HepG2 (cell line): Measurements from ENCODE around the gene DSEL. TPM values are rescaled to one million over a fixed set of nuclear protein-coding genes. Genes with fewer than 3 reads are reported as not detected.

Source experiments
- ATAC-seq: fragments of 200-7000 bp; cut with Tn5 transposase; 3 replicates; pipeline ENCODE4 v1.9.1; 2020; ENCODE audit warnings: mild to moderate bottlenecking, moderate library complexity
- BruUV-seq: library from RNA; stranded (reverse); fragments of 400-500 nt; replicated peaks from 2 replicates; lab custom pipeline; 2021; lab: Mats Ljungman, UMichigan
- CTCF ChIA-PET: fragments of 300-600 bp; formaldehyde crosslinking; extraction: SDS; loops from one replicate; lab custom pipeline; 2021; ENCODE audit warnings: low total read pairs, inconsistent platforms, low intra/inter-chr PET ratio; lab: Yijun Ruan, JAX
- POLR2A ChIA-PET: fragments of 350-600 bp; sonication (Branson Sonifier 250); formaldehyde crosslinking; loops from one replicate; lab custom pipeline; 2020; ENCODE audit warnings: antibody characterized with exemption, inconsistent platforms; lab: Yijun Ruan, JAX
- DNase-seq: peaks from one replicate; pipeline ENCODE4 v3.0.0-alpha.2; 2015; ENCODE audit warnings: low spot score
- FAIRE-seq: peaks from 3 replicates; lab custom pipeline; 2011; peaks lifted over from hg19 to GRCh38; lab: Jason Lieb, UNC
- H2AFZ ChIP-seq: one replicate; pipeline ENCODE4 v1.6.1; 2011; ENCODE audit warnings: low read length, inconsistent platforms
- H3K27ac ChIP-seq: fragments of 300-600 bp; 3 replicates; pipeline ENCODE4 v1.8.0; 2011; ENCODE audit warnings: mixed run types, mild to moderate bottlenecking, mixed read lengths, low read length, inconsistent platforms; ENCODE audit not compliant: insufficient read depth; ENCODE audit errors: extremely low read length
- H3K27me3 ChIP-seq, 2 experiments: fragments of 200-600 bp in 1 of 2; 2 replicates in 1 of 2; 3 replicates in 1 of 2; pipeline versions ENCODE4 v1.6.0 to v1.8.0; 2011; ENCODE audit warnings: low read length in 2 of 2, mild to moderate bottlenecking in 2 of 2, moderate library complexity in 2 of 2, inconsistent platforms in 1 of 2; ENCODE audit not compliant: insufficient read depth in 2 of 2, control insufficient read depth in 1 of 2
- H3K36me3 ChIP-seq, 2 experiments: fragments of 200-600 bp in 1 of 2; replicated peaks in 1 of 2; 2 replicates in 1 of 2; 3 replicates in 1 of 2; pipeline versions ENCODE4 v1.5.1 to v1.8.0; 2011; ENCODE audit warnings: low read length in 2 of 2, inconsistent platforms in 1 of 2; ENCODE audit not compliant: insufficient read depth in 2 of 2, control insufficient read depth in 1 of 2
- H3K4me1 ChIP-seq: 2 replicates; pipeline ENCODE4 v1.5.1; 2012; ENCODE audit warnings: low read length, inconsistent platforms; ENCODE audit not compliant: insufficient read depth
- H3K4me2 ChIP-seq: 2 replicates; pipeline ENCODE4 v1.6.0; 2011; ENCODE audit warnings: low read depth, low read length, inconsistent platforms
- H3K4me3 ChIP-seq, 3 experiments: fragments of 200-600 bp in 1 of 3; sonication (generic), shearing (Covaris generic) in 1 of 3; replicated peaks in 1 of 3; 2 replicates each; pipeline ENCODE4 v1.5.1; 2011 to 2016; ENCODE audit warnings: low read length in 3 of 3, inconsistent platforms in 2 of 3, low read depth in 2 of 3, mild to moderate bottlenecking in 2 of 3, control low read depth in 1 of 3, mixed read lengths in 1 of 3; ENCODE audit not compliant: insufficient read depth in 1 of 3
- H3K79me2 ChIP-seq: one replicate; pipeline ENCODE4 v1.6.1; 2011; ENCODE audit warnings: low read length, inconsistent platforms; ENCODE audit not compliant: insufficient read depth
- H3K9ac ChIP-seq: 2 replicates; pipeline ENCODE4 v1.6.0; 2011; ENCODE audit warnings: mild to moderate bottlenecking, low read depth, low read length, inconsistent platforms; ENCODE audit not compliant: insufficient read depth
- H3K9me3 ChIP-seq: 2 replicates; pipeline ENCODE4 v1.5.1; 2012; ENCODE audit warnings: mild to moderate bottlenecking, low read length
- H4K20me1 ChIP-seq: 2 replicates; pipeline ENCODE4 v1.6.0; 2011; ENCODE audit warnings: inconsistent platforms, mild to moderate bottlenecking, low read length, moderate library complexity; ENCODE audit not compliant: insufficient read depth
- AKNA ChIP-seq: sonication (generic); formaldehyde crosslinking; IDR thresholded peaks from 2 replicates; pipeline ENCODE4 v1.4.0; 2020; ENCODE audit warnings: missing genetic modification reagents, borderline replicate concordance
- CTCF ChIP-seq: sonication (generic); formaldehyde crosslinking; IDR thresholded peaks from 2 replicates; pipeline ENCODE4 v1.5.0; 2020; ENCODE audit warnings: mild to moderate bottlenecking, missing genetic modification reagents, moderate library complexity
- IKZF5 ChIP-seq: IDR thresholded peaks from 2 replicates; pipeline ENCODE4 v1.6.1; 2018; ENCODE audit warnings: missing genetic modification reagents, mild to moderate bottlenecking, missing compliant biosample characterization
- JDP2 ChIP-seq: sonication (generic); formaldehyde crosslinking; IDR thresholded peaks from 2 replicates; pipeline ENCODE4 v1.8.1; 2022; ENCODE audit warnings: missing genetic modification reagents, borderline replicate concordance
- MAFF ChIP-seq: IDR thresholded peaks from 2 replicates; pipeline ENCODE4 v1.6.1; 2011; ENCODE audit warnings: low read depth, low read length, improper control_type of control experiment
- MAFK ChIP-seq, 2 experiments: IDR thresholded peaks in 1 of 2; conservative IDR thresholded peaks in 1 of 2; 2 replicates each; pipeline ENCODE4 v1.6.1; 2011; ENCODE audit warnings: improper control_type of control experiment in 2 of 2, low read length in 2 of 2
- MBD4 ChIP-seq: IDR thresholded peaks from 2 replicates; pipeline ENCODE4 v1.6.1; 2012; ENCODE audit warnings: low read length, inconsistent platforms, borderline replicate concordance
- POLR2A ChIP-seq, 2 experiments: IDR thresholded peaks; 2 replicates each; pipeline ENCODE4 v1.6.1; 2011; ENCODE audit warnings: low read depth in 2 of 2, low read length in 2 of 2, mild to moderate bottlenecking in 1 of 2, moderate library complexity in 1 of 2; ENCODE audit not compliant: insufficient read depth in 1 of 2
- SRSF4 ChIP-seq: fragments of 200-400 bp; formaldehyde crosslinking; IDR thresholded peaks from one replicate; pipeline ENCODE4 v1.6.1; 2018; ENCODE audit warnings: mild to moderate bottlenecking, low read depth, low read length, moderate library complexity; ENCODE audit not compliant: poor library complexity, severe bottlenecking
- STAG1 ChIP-seq: sonication (generic); formaldehyde crosslinking; IDR thresholded peaks from 2 replicates; pipeline ENCODE4 v1.4.0; 2020; ENCODE audit warnings: missing genetic modification reagents
- ZNF740 ChIP-seq: sonication (generic); formaldehyde crosslinking; IDR thresholded peaks from 2 replicates; pipeline ENCODE4 v1.4.0; 2020; ENCODE audit warnings: missing genetic modification reagents
- WGBS: methylation state at CpG from one replicate; pipeline ENCODE4 v1.1.6; 2017; ENCODE audit warnings: low lambda C conversion rate; 5-methylcytosine and 5-hydroxymethylcytosine counted together
- in situ Hi-C: cut with HindIII; loops from 2 replicates; pipeline ENCODE4 v1.10.0; 2017; ENCODE audit warnings: low pct_unique_long_range_greater_than_20kb; ENCODE audit not compliant: extremely low pct_ligation_motif_present
- intact Hi-C: fragments of 100-400 bp; cut with micrococcal nuclease; formaldehyde crosslinking; loops from one replicate; pipeline ENCODE4 v1.10.0; 2022; ENCODE audit not compliant: unreplicated experiment
- polyA plus RNA-seq, 8 experiments: library from polyadenylated mRNA; depleted of rRNA in 3 of 8; stranded (reverse) in 7 of 8; unstranded in 1 of 8; fragments of >200 nt; fragmentation: Illumina TruSeq in 4 of 8; extraction: Trizol in 4 of 8; gene quantifications; 2 replicates each; pipeline versions ENCODE4 v1.2.1 to v1.2.3, GENCODE V29; 2011 to 2016; ENCODE audit warnings: low read depth in 4 of 8, missing spikeins in 1 of 8, mixed read lengths in 1 of 8; ENCODE audit not compliant: insufficient read depth in 1 of 8
- total RNA-seq, 5 experiments: library from RNA; depleted of rRNA; stranded (reverse); fragments of >200 nt; fragmentation: Illumina TruSeq; extraction: Trizol; gene quantifications; 2 replicates each; pipeline ENCODE4 v1.2.3, GENCODE V29; 2016; ENCODE audit warnings: low read depth in 1 of 5

DSEL gene
- total and polyA plus RNA-seq, 2 of the 13 experiments (the other 11 are each of a cell fraction or from before 2014, with no cell fraction given) = 0.07 to 0.11 TPM

- no peak for TF ChIP-seq IKZF5 (CRISPR knock-in tag)
- no peak for TF ChIP-seq JDP2 (CRISPR knock-in tag)
- no peak for TF ChIP-seq SRSF4
Measured at GRCh38 chr18:67514465-67514864, 2.1 kb downstream of the DSEL start (continued).

GRCh38 chr18:67513280-67513679, 3.2 kb downstream of the DSEL start:
- H3K9me3 ChIP-seq = no peaks in the 10 kb centered on the region
- no peak for ATAC-seq
- ChIA-PET CTCF (no interaction called here), POLR2A (no interaction called here)
- H3K4me3 ChIP-seq = no peak overlapping the region
- H3K4me2 ChIP-seq = no peak overlapping the region
- DNase-seq = peak; percentile 3
- no peaks in the 10 kb centered on the region for H3K79me2 ChIP-seq
- H3K27ac ChIP-seq = no peak overlapping the region
- no peak for FAIRE-seq
- WGBS = no CpG with 5 or more reads among the region's 3 CpGs
- in situ Hi-C loops = loop anchor here (10.0 kb wide), 1 partner anchor 1112 kb away; no protein-coding TSS in a partner anchor
- no peaks in the 10 kb centered on the region for H4K20me1 ChIP-seq
- peaks cover 0 to 10% of the 10 kb centered on the region in 2 experiments; a peak in 2 of 5 replicates for H3K27me3 ChIP-seq
- intact Hi-C loops = loop anchor here (1.0 to 10.0 kb wide), 3 partner anchors 128 to 1202 kb away; partner anchors contain the start of gene TMX3
- TF ChIP-seq MBD4 = no peak
- TF ChIP-seq CTCF (CRISPR knock-in tag) = peak; percentile 22; the same call in 1 of the 2 replicates
- peak; percentile 70 to 79 for TF ChIP-seq MAFK (conservative IDR thresholded peaks at IDR 0.05 in 1 of 2, IDR thresholded peaks at IDR 0.05 in 1 of 2; ENCODE audit: low read length in 2 of 2)
- TF ChIP-seq POLR2A (IDR thresholded peaks at IDR 0.05; ENCODE audit: insufficient read depth in 1 of 2, low read depth in 2 of 2, low read length in 2 of 2) = no peak
- TF ChIP-seq STAG1 (CRISPR knock-in tag) = peak; percentile 30
- TF ChIP-seq ZNF740 (CRISPR knock-in tag) = no peak
- TF ChIP-seq AKNA (CRISPR knock-in tag) = no peak
- TF ChIP-seq MAFF = peak; percentile 59; the same call in 1 of the 2 replicates
- TF ChIP-seq, all 625 proteins: peak for 4
- Histone ChIP-seq H3K9ac (no peak overlapping the region), H2AFZ (no peak overlapping the region), H3K4me1 (peaks cover 7% of the 10 kb centered on the region), H3K36me3 (no peaks in the 10 kb centered on the region)
- BruUV-seq = no TSS peak
